Spleen (tissue), 11 donors: ENCODE data around the gene TRABD. TPM values are rescaled to one million over a fixed set of nuclear protein-coding genes. Genes with fewer than 3 reads are reported as not detected.

ENCODE experiments used
- DNase-seq: peaks from one replicate; pipeline ENCODE4 v3.0.0-alpha.2; 2020
- H3K27ac ChIP-seq, 8 donors: fragments of 200-600 bp; sonication (generic) in 7 of 8; 1 replicate in 4 of 8; 2 replicates in 4 of 8; pipeline versions ENCODE4 v1.5.0 to v1.8.0; 2016 to 2021; ENCODE audit warnings: inconsistent platforms in 4 of 8, mild to moderate bottlenecking in 4 of 8, moderate library complexity in 1 of 8
- H3K27me3 ChIP-seq, 7 donors: fragments of 200-600 bp; sonication (generic) in 6 of 7; replicated peaks in 1 of 7; 1 replicate in 4 of 7; 2 replicates in 3 of 7; pipeline versions ENCODE4 v1.5.0 to v1.8.0; 2016 to 2021; ENCODE audit warnings: inconsistent platforms in 3 of 7, mild to moderate bottlenecking in 1 of 7
- H3K36me3 ChIP-seq, 6 donors: fragments of 200-600 bp; sonication (generic) in 5 of 6; 1 replicate in 4 of 6; 2 replicates in 2 of 6; pipeline versions ENCODE4 v1.5.0 to v1.8.0; 2016 to 2021; ENCODE audit warnings: inconsistent platforms in 2 of 6
- H3K4me1 ChIP-seq, 6 donors: fragments of 200-600 bp; sonication (generic) in 5 of 6; 1 replicate in 3 of 6; 2 replicates in 3 of 6; pipeline versions ENCODE4 v1.5.0 to v1.8.0; 2016 to 2021; ENCODE audit warnings: inconsistent platforms in 3 of 6
- H3K4me3 ChIP-seq, 8 donors: fragments of 200-600 bp; sonication (generic) in 7 of 8; 1 replicate in 4 of 8; 2 replicates in 4 of 8; pipeline versions ENCODE4 v1.5.0 to v1.8.0; 2016 to 2021; ENCODE audit warnings: inconsistent platforms in 4 of 8, mild to moderate bottlenecking in 4 of 8, moderate library complexity in 2 of 8
- H3K9me3 ChIP-seq, 8 donors: fragments of 200-600 bp; sonication (generic) in 7 of 8; 1 replicate in 4 of 8; 2 replicates in 4 of 8; pipeline versions ENCODE4 v1.5.0 to v1.8.0; 2016 to 2021; ENCODE audit warnings: inconsistent platforms in 4 of 8
- POLR2A ChIP-seq, 3 donors: fragments of 450-650 bp; IDR thresholded peaks; one replicate each; pipeline ENCODE4 v1.5.1; 2017; ENCODE audit warnings: antibody characterized with exemption in 3 of 3, mild to moderate bottlenecking in 1 of 3
- POLR2AphosphoS5 ChIP-seq, 3 donors: sonication (generic); formaldehyde crosslinking; IDR thresholded peaks; one replicate each; pipeline ENCODE4 v1.5.1; 2017; ENCODE audit warnings: antibody characterized with exemption in 3 of 3
- WGBS, 5 donors: extraction: QIAGEN DNeasy Blood & Tissue Kit in 3 of 5; methylation state at CpG; one replicate each; pipeline versions ENCODE4 v1.1.5 to v1.1.7; 2013 to 2018; 5-methylcytosine and 5-hydroxymethylcytosine counted together
- intact Hi-C: fragments of 100-400 bp; cut with DNase I; formaldehyde crosslinking; loops from one replicate; pipeline ENCODE4 v1.15.0; 2023; ENCODE audit warnings: low total_unique reads
- polyA plus RNA-seq, 3 donors: library from polyadenylated mRNA; stranded (reverse); fragments of 200-250 nt; gene quantifications; one replicate each; pipeline ENCODE4 v1.2.1, GENCODE V29; 2013
- total RNA-seq, 7 donors: library from RNA; depleted of rRNA in 3 of 7; stranded (reverse); fragments of >200 nt in 3 of 7; fragmentation: NEBNext Ultra II Directional in 4 of 7; extraction: Animal tissue kit (Norgen Biotek cat#: 25700) in 4 of 7; gene quantifications; one replicate each; pipeline versions ENCODE4 v1.1.0 to v1.2.1, GENCODE V29; 2016 to 2021
- TF ChIP-seq, protein P1 (sequence below), 11 experiments: fragments of 200-600 bp in 7 of 11; fragments of 450-650 bp in 4 of 11; sonication (generic) in 4 of 11; IDR thresholded peaks in 8 of 11; conservative IDR thresholded peaks in 3 of 11; 1 replicate in 7 of 11; 2 replicates in 4 of 11; pipeline versions ENCODE4 v1.4.0 to v1.8.0; 2016 to 2021; ENCODE audit warnings: antibody characterized with exemption in 11 of 11, inconsistent platforms in 4 of 11, mild to moderate bottlenecking in 1 of 11
- donor health status: healthy with polysubstance abuse.
- donor health status: DM: no; HTN: no; CAD: no; lungs with moderate emphysema.
- donor health status: DM: no; HTN: no; CAD: no.
- donor health status: Bipolar disorder and iron deficiency.
- donor health status: healthy.
- donor health status: DM: no; HTN: no; CAD: no.
- donor health status: DM: yes; HTN: yes; CAD: no.

TRABD gene
- total and polyA plus RNA-seq, 10 donors, result 43.3 to 85.8 (median 60.0) TPM

GRCh38 chr22:50141891-50142363 is 43.8 kb upstream of the TRABD start:
- no peak for DNase-seq
- intact Hi-C loops, result no loop called here
- TF ChIP-seq, protein P1, sequence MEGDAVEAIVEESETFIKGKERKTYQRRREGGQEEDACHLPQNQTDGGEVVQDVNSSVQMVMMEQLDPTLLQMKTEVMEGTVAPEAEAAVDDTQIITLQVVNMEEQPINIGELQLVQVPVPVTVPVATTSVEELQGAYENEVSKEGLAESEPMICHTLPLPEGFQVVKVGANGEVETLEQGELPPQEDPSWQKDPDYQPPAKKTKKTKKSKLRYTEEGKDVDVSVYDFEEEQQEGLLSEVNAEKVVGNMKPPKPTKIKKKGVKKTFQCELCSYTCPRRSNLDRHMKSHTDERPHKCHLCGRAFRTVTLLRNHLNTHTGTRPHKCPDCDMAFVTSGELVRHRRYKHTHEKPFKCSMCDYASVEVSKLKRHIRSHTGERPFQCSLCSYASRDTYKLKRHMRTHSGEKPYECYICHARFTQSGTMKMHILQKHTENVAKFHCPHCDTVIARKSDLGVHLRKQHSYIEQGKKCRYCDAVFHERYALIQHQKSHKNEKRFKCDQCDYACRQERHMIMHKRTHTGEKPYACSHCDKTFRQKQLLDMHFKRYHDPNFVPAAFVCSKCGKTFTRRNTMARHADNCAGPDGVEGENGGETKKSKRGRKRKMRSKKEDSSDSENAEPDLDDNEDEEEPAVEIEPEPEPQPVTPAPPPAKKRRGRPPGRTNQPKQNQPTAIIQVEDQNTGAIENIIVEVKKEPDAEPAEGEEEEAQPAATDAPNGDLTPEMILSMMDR (IDR thresholded peaks at IDR 0.05 in 8 of 11, conservative IDR thresholded peaks at IDR 0.05 in 3 of 11), result no peak
- TF ChIP-seq POLR2A (IDR thresholded peaks at IDR 0.05) (no peak), POLR2AphosphoS5 (IDR thresholded peaks at IDR 0.05) (no peak)
- H3K9me3 ChIP-seq, result no peaks in the 10 kb centered on the region
- no peaks in the 10 kb centered on the region for H3K36me3 ChIP-seq
- no peak overlapping the region for H3K27ac ChIP-seq
- H3K4me3 ChIP-seq, result no peak overlapping the region
- peaks cover 0 to 12% (median 0%) of the 10 kb centered on the region in 6 donors for H3K4me1 ChIP-seq
- 54 to 71% (median 64%) methylated on average over 11 of the region's 11 CpGs for WGBS, 5 donors
- H3K27me3 ChIP-seq, result peaks cover 0 to 32% (median 0%) of the 10 kb centered on the region in 7 donors

DNA sequence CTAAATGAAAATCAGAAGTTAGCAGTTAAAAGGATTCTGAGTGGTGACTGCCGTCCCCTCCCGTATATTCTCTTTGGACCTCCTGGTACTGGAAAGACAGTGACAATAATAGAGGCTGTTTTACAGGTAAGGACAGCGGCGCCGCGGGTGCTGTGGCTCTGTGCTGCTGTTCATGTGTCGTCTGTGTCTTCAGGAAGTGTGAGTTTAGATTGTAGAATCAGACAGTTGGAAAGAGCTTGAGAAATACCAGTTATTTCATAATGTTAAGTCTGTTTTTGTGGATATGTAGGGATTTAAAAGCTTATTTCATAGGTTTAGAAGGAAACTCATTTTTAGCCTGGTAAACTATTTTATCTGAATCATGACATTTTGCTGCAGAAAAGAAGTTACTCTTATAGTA is 42.6 kb upstream of the TRABD start:
- WGBS, 5 donors, result 57 to 85% (median 71%) methylated on average over 7 of the region's 7 CpGs
- Histone ChIP-seq H3K4me1 (peaks cover 0 to 20% (median 2%) of the 10 kb centered on the region in 6 donors), H3K27me3 (peaks cover 0 to 32% (median 0%) of the 10 kb centered on the region in 7 donors), H3K36me3 (no peaks in the 10 kb centered on the region), H3K9me3 (no peaks in the 10 kb centered on the region), H3K27ac (no peak overlapping the region), H3K4me3 (no peak overlapping the region)
- intact Hi-C loops, result no loop called here
- TF ChIP-seq POLR2A (IDR thresholded peaks at IDR 0.05) (no peak), POLR2AphosphoS5 (IDR thresholded peaks at IDR 0.05) (no peak)
- TF ChIP-seq, protein P1 (IDR thresholded peaks at IDR 0.05 in 8 of 11, conservative IDR thresholded peaks at IDR 0.05 in 3 of 11), result no peak
- DNase-seq, result no peak

- Histone ChIP-seq H3K27ac (no peak overlapping the region), H3K4me3 (no peak overlapping the region), H3K4me1 (peaks cover 0 to 29% (median 6%) of the 10 kb centered on the region in 6 donors), H3K36me3 (no peaks in the 10 kb centered on the region), H3K9me3 (no peaks in the 10 kb centered on the region), H3K27me3 (peaks cover 0 to 32% (median 0%) of the 10 kb centered on the region in 7 donors)
- WGBS, 5 donors, result 79 to 89% (median 84%) methylated on average over 12 to 18 of the region's 18 CpGs
- DNase-seq, result no peak
- TF ChIP-seq, protein P1 (IDR thresholded peaks at IDR 0.05 in 8 of 11, conservative IDR thresholded peaks at IDR 0.05 in 3 of 11), result no peak
- no peak for TF ChIP-seq POLR2A (IDR thresholded peaks at IDR 0.05)
- no peak for TF ChIP-seq POLR2AphosphoS5 (IDR thresholded peaks at IDR 0.05)
- intact Hi-C loops, result no loop called here
Observed at GRCh38 chr22:50144005-50144614, 41.6 kb upstream of the TRABD start.

GRCh38 chr22:50145721-50146438 is 39.8 kb upstream of the TRABD start:
- H3K36me3 ChIP-seq, result no peaks in the 10 kb centered on the region
- H3K4me3 ChIP-seq, result no peak overlapping the region
- H3K27ac ChIP-seq, result no peak overlapping the region
- DNase-seq, result no peak
- peaks cover 0 to 44% (median 0%) of the 10 kb centered on the region in 7 donors for H3K27me3 ChIP-seq
- 67 to 81% (median 73%) methylated on average over 25 of the region's 25 CpGs for WGBS, 5 donors
- intact Hi-C loops, result no loop called here
- TF ChIP-seq, protein P1 (IDR thresholded peaks at IDR 0.05 in 8 of 11, conservative IDR thresholded peaks at IDR 0.05 in 3 of 11), result no peak
- TF ChIP-seq POLR2A (IDR thresholded peaks at IDR 0.05), result no peak
- TF ChIP-seq POLR2AphosphoS5 (IDR thresholded peaks at IDR 0.05), result no peak
- H3K4me1 ChIP-seq, result peaks cover 0 to 33% (median 9%) of the 10 kb centered on the region in 6 donors
- H3K9me3 ChIP-seq, result no peaks in the 10 kb centered on the region
